T-helper 2 cell treated with Interferon-gamma antibody and Interleukin-4, amounts not matched to agents 5 μg/mL and 100 μg/mL, for 36 hours (primary cell): ENCODE results near the gene PRR13.

Experiments used
- DNase-seq: peaks from one replicate; pipeline ENCODE4 v3.0.0; 2021; ENCODE audit warnings: low spot score
- H3K27ac Mint-ChIP-seq: one replicate; pipeline ENCODE4 v1.8.0; 2021; ENCODE audit warnings: mild to moderate bottlenecking, mixed read lengths
- H3K27me3 Mint-ChIP-seq: one replicate; pipeline ENCODE4 v1.8.0; 2021; ENCODE audit warnings: low read depth, mixed read lengths
- H3K36me3 Mint-ChIP-seq: one replicate; pipeline ENCODE4 v1.8.0; 2021; ENCODE audit warnings: low read depth, mixed read lengths
- H3K4me1 Mint-ChIP-seq: one replicate; pipeline ENCODE4 v1.8.0; 2021; ENCODE audit warnings: low read depth, mixed read lengths
- H3K4me3 Mint-ChIP-seq: one replicate; pipeline ENCODE4 v1.8.0; 2022; ENCODE audit warnings: mild to moderate bottlenecking, moderate library complexity, mixed read lengths
- H3K9me3 Mint-ChIP-seq: one replicate; pipeline ENCODE4 v1.8.0; 2021; ENCODE audit warnings: mixed read lengths

Gene PRR13

GRCh38 chr12:53483979-53484377, 42.4 kb downstream of the PRR13 start:
- H3K36me3 Mint-ChIP-seq = peaks cover 56% of the 10 kb centered on the region
- no peak for DNase-seq
- no peak overlapping the region for H3K27ac Mint-ChIP-seq
- H3K4me1 Mint-ChIP-seq = no peaks in the 10 kb centered on the region
- no peaks in the 10 kb centered on the region for H3K9me3 Mint-ChIP-seq
- no peaks in the 10 kb centered on the region for H3K27me3 Mint-ChIP-seq
- H3K4me3 Mint-ChIP-seq = no peak overlapping the region

- no peaks in the 10 kb centered on the region for H3K4me1 Mint-ChIP-seq
- H3K4me3 Mint-ChIP-seq = no peak overlapping the region
- H3K9me3 Mint-ChIP-seq = no peaks in the 10 kb centered on the region
- peaks cover 48% of the 10 kb centered on the region for H3K36me3 Mint-ChIP-seq
- H3K27ac Mint-ChIP-seq = no peak overlapping the region
- DNase-seq = no peak
- no peaks in the 10 kb centered on the region for H3K27me3 Mint-ChIP-seq
Measured at GRCh38 chr12:53484686-53485575, 43.4 kb downstream of the PRR13 start.

DNA sequence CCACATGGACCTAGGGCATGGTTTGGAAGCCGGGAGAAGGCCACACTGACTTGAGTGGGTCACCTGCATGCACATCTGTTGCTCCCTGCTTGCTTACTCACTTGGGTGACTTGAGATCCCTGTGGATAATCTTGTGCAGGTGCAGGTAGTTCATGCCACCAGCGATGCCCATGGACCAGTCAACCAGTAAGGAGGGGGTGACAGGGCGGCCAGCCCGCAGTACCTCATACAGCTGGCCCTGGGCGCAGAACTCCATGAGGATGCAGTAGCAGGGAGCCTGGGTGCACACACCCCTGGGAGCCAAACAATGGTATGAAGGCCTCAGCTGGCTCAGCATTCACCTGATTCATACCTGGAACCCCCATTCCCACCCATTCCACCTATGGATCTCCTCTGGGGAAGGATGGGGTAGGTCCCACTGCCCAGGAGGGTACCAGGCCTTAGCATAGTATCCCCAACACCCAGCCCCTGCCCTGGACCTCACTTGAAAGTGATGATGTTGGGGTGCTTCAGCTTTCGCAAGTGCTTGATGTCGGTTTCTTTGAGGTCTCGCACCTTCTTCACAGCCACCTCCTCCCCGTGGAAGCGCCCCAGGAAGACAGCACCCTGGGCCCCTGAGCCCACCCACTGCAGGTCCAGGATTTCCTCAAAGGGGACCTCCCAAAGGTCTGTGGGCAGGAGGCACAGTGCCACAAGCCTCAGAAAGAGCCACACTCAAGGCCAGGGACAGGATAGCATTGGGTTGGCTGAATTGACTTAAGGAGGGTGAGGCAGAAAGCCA, 44.6 kb downstream of the PRR13 start:
- H3K4me3 Mint-ChIP-seq = no peak overlapping the region

GRCh38 chr12:53486736-53487487, 45.4 kb downstream of the PRR13 start:
- no peaks in the 10 kb centered on the region for H3K4me1 Mint-ChIP-seq
- no peak for DNase-seq

More for the DNA sequence above, 44.6 kb downstream of the PRR13 start:
- Mint-ChIP-seq H3K27ac (no peak overlapping the region), H3K4me1 (no peaks in the 10 kb centered on the region), H3K9me3 (no peaks in the 10 kb centered on the region), H3K27me3 (no peaks in the 10 kb centered on the region), H3K36me3 (peaks cover 40% of the 10 kb centered on the region)
- no peak for DNase-seq

DNA sequence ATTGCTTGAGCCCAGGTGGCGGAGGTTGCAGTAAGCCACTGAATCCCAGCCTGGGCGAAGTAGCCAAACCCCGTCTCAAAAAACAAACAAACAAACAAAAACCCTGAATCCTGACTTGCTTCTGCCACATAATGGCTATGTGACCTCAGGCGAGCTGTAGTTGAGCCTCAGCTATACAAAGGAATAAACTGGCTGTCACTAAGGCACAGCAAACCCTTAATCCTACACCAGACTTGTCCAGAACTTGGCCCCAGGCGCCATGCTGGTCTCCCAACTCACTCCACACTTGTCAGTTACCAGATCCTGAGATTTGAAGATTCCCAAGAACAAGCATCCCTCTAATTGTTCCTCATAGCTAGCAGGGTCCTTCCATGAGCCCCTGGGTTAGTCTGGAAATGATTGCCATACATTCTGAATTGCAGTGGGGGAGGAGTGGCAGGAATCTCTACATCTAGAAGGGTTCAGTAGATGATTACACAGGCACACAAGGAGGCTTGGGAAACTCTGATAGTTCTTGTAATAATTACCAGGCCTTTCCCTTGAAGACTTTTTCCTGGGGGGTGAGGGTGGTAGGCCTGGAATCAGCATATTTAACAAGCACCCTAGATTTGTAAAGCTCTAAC, 47.8 kb downstream of the PRR13 start:
- Mint-ChIP-seq H3K27ac (no peak overlapping the region), H3K27me3 (no peaks in the 10 kb centered on the region), H3K4me3 (no peak overlapping the region), H3K4me1 (peaks cover 17% of the 10 kb centered on the region), H3K9me3 (no peaks in the 10 kb centered on the region), H3K36me3 (peaks cover 19% of the 10 kb centered on the region)
- no peak for DNase-seq

More at GRCh38 chr12:53486736-53487487, 45.4 kb downstream of the PRR13 start:
- H3K9me3 Mint-ChIP-seq = no peaks in the 10 kb centered on the region
- H3K27ac Mint-ChIP-seq = no peak overlapping the region
- H3K27me3 Mint-ChIP-seq = no peaks in the 10 kb centered on the region
- peaks cover 33% of the 10 kb centered on the region for H3K36me3 Mint-ChIP-seq
- no peak overlapping the region for H3K4me3 Mint-ChIP-seq

DNA sequence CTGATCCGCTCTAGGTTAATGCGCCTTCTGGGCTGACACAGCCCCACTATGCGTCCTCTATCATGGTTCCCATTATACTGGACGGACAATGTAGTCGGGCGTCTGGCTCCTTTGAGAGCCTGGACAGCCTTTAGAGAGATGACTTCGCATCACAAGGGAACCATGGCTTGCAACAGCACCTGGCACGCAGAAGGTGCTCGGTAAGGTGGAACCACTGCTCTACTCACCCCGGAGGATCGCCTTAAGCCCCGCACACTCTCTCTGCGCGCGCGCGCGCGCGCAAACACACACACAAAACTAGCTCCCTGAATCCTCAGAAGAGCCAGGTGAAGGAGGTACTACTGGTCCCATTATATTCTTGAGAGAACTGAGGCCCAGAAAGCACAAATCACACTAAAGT, 50.7 kb downstream of the PRR13 start:
- Mint-ChIP-seq H3K4me3 (peak overlapping the region; percentile 71), H3K27me3 (no peaks in the 10 kb centered on the region), H3K9me3 (no peaks in the 10 kb centered on the region), H3K36me3 (peaks cover 11% of the 10 kb centered on the region), H3K4me1 (peaks cover 21% of the 10 kb centered on the region), H3K27ac (peak overlapping the region; percentile 55)
- no peak for DNase-seq

- Mint-ChIP-seq H3K9me3 (no peaks in the 10 kb centered on the region), H3K36me3 (peaks cover 6% of the 10 kb centered on the region), H3K27ac (peak overlapping the region; percentile 72), H3K4me3 (peak overlapping the region; percentile 88), H3K27me3 (no peaks in the 10 kb centered on the region), H3K4me1 (peaks cover 28% of the 10 kb centered on the region)
- DNase-seq = peak; percentile 83
Measured at GRCh38 chr12:53492830-53493609, 51.5 kb downstream of the PRR13 start.

GRCh38 chr12:53493610-53494391, 52.3 kb downstream of the PRR13 start:
- no peak for DNase-seq
- Mint-ChIP-seq H3K4me3 (peak overlapping the region; percentile 88), H3K27me3 (no peaks in the 10 kb centered on the region), H3K4me1 (peaks cover 34% of the 10 kb centered on the region), H3K36me3 (peaks cover 6% of the 10 kb centered on the region), H3K27ac (peak overlapping the region; percentile 72), H3K9me3 (no peaks in the 10 kb centered on the region)
